ENCODE measurements around the gene APOBEC3A. TPM values are rescaled to one million over a fixed set of nuclear protein-coding genes. Genes with fewer than 3 reads are reported as not detected.

Gene APOBEC3A
- total and polyA plus RNA-seq, 2 of the 13 experiments (the other 11 are each of a cell fraction or from before 2014, with no cell fraction given): not detected

GRCh38 chr22:38924347-38924952 lies 33.0 kb upstream of the APOBEC3A start (continued):
- TF ChIP-seq KLF13 (CRISPR knock-in tag; IDR thresholded peaks at IDR 0.05): no peak
- TF ChIP-seq TARDBP (CRISPR knock-in tag; IDR thresholded peaks at IDR 0.05): no peak
- no peak for TF ChIP-seq ZNF710 (CRISPR knock-in tag; IDR thresholded peaks at IDR 0.05; ENCODE audit: borderline replicate concordance)
- TF ChIP-seq ZNF784 (CRISPR knock-in tag; IDR thresholded peaks at IDR 0.05; ENCODE audit: borderline replicate concordance): no peak
- TF ChIP-seq PRDM4 (CRISPR knock-in tag; IDR thresholded peaks at IDR 0.05; ENCODE audit: borderline replicate concordance): no peak
- TF ChIP-seq ZNF891 (CRISPR knock-in tag; IDR thresholded peaks at IDR 0.05): no peak
- no peak for TF ChIP-seq ZNF280B (CRISPR knock-in tag; IDR thresholded peaks at IDR 0.05; ENCODE audit: borderline replicate concordance)
- no peak for TF ChIP-seq ZNF687 (CRISPR knock-in tag; IDR thresholded peaks at IDR 0.05)
- TF ChIP-seq MBNL3 (CRISPR knock-in tag; conservative IDR thresholded peaks at IDR 0.05): no peak
- TF ChIP-seq NFIB (CRISPR knock-in tag; IDR thresholded peaks at IDR 0.05; ENCODE audit: borderline replicate concordance): no peak
- TF ChIP-seq KDM4B (CRISPR knock-in tag; IDR thresholded peaks at IDR 0.05): 0 out of 2 replicates have a peak, but pooled peaks have one; percentile 20
- TF ChIP-seq HMG20B (CRISPR knock-in tag; conservative IDR thresholded peaks at IDR 0.05): peak; percentile 80
- TF ChIP-seq KDM5A (IDR thresholded peaks at IDR 0.05; ENCODE audit: borderline replicate concordance, low read length): no peak
- TF ChIP-seq TFE3 (CRISPR knock-in tag; IDR thresholded peaks at IDR 0.05): 0 out of 2 replicates have a peak, but pooled peaks have one; percentile 60
